ENCODE results near the gene KLK1. TPM values are rescaled to one million over a fixed set of nuclear protein-coding genes. Genes with fewer than 3 reads are reported as not detected.

Gene KLK1
- polyA plus RNA-seq, 2 of the 4 experiments (the other 2 are of a cell fraction): 0.30 TPM; not detected in 1

GRCh38 chr19:50821622-50822021, 2.0 kb downstream of the KLK1 start:
- CTCF ChIA-PET: interaction anchor here (1.6 to 2.8 kb wide), 2 partner anchors 22 to 101 kb away, joined by 4 to 11 read pairs; no protein-coding TSS in a partner anchor
- POLR2A ChIA-PET: no interaction called here
- ATAC-seq (no peak), FAIRE-seq (no peak), DNase-seq (ENCODE audit: low read depth in 1 of 2, low spot score in 1 of 2) (no peak)
- Histone ChIP-seq H3K27ac (no peak overlapping the region), H3K4me1 (peaks cover 13% of the 10 kb centered on the region; the same call in 1 of the 3 replicates), H3K9me3 (no peaks in the 10 kb centered on the region), H3K4me2 (no peak overlapping the region), H3K4me3 (no peak overlapping the region)
- 51% methylated on average over 8 of the region's 8 CpGs for WGBS (ENCODE audit: missing lambda C conversion rate)
- TF ChIP-seq BCL3 (IDR thresholded peaks at IDR 0.05) (no peak), SREBF2 (IDR thresholded peaks at IDR 0.05) (no peak), NR3C1 (IDR thresholded peaks at IDR 0.05) (no peak), POLR2AphosphoS2 (conservative IDR thresholded peaks at IDR 0.05; ENCODE audit: low read length) (no peak), RNF2 (IDR thresholded peaks at IDR 0.05; ENCODE audit: borderline replicate concordance, low read depth) (no peak), HMGXB4 (CRISPR knock-in tag; IDR thresholded peaks at IDR 0.05; ENCODE audit: borderline replicate concordance) (no peak)

- TF ChIP-seq NFE2L2 (conservative IDR thresholded peaks at IDR 0.05; ENCODE audit: low read length) (no peak), HOXB5 (CRISPR knock-in tag; IDR thresholded peaks at IDR 0.05) (no peak)
- Histone ChIP-seq H3K4me1 (peaks cover 13% of the 10 kb centered on the region; the same call in 1 of the 3 replicates), H3K4me3 (no peak overlapping the region), H3K27ac (no peak overlapping the region), H3K4me2 (peak overlapping the region; percentile 49; the same call in 2 of the 3 replicates), H3K9me3 (no peaks in the 10 kb centered on the region)
- CTCF ChIA-PET: interaction anchor here (2.8 kb wide), 1 partner anchor 101 kb away, joined by 11 read pairs; no protein-coding TSS in a partner anchor
- POLR2A ChIA-PET: no interaction called here
- ATAC-seq (no peak), DNase-seq (ENCODE audit: low read depth in 1 of 2, low spot score in 1 of 2) (no peak), FAIRE-seq (no peak)
- 84% methylated on average over 4 of the region's 4 CpGs for WGBS (ENCODE audit: missing lambda C conversion rate)
Measured at GRCh38 chr19:50821248-50821612, 2.4 kb downstream of the KLK1 start.

GRCh38 chr19:50820549-50821247, 2.9 kb downstream of the KLK1 start:
- Histone ChIP-seq H3K27ac (no peak overlapping the region), H3K4me3 (no peak overlapping the region), H3K4me2 (peak overlapping the region; percentile 49), H3K9me3 (no peaks in the 10 kb centered on the region; the same call in 2 of the 3 replicates), H3K4me1 (peaks cover 13% of the 10 kb centered on the region; the same call in 1 of the 3 replicates)
- ATAC-seq (no peak), DNase-seq (ENCODE audit: low read depth in 1 of 2, low spot score in 1 of 2) (no peak), FAIRE-seq (no peak)
- CTCF ChIA-PET: interaction anchor here (1.1 to 2.8 kb wide), 2 partner anchors 37 to 102 kb away, joined by 4 to 11 read pairs; no protein-coding TSS in a partner anchor
- WGBS (ENCODE audit: missing lambda C conversion rate): 41% methylated on average over 21 of the region's 21 CpGs
- POLR2A ChIA-PET: interaction anchor here (0.8 kb wide), 1 partner anchor 17 kb away, joined by 5 read pairs; no protein-coding TSS in a partner anchor
- TF ChIP-seq JUN (IDR thresholded peaks at IDR 0.05) (no peak), RCOR1 (IDR thresholded peaks at IDR 0.05; ENCODE audit: low read depth, low read length) (no peak), CTCF (IDR thresholded peaks at IDR 0.05) (no peak), SMC3 (IDR thresholded peaks at IDR 0.05) (no peak), RARB (CRISPR knock-in tag; IDR thresholded peaks at IDR 0.05) (no peak), MAZ (IDR thresholded peaks at IDR 0.05; ENCODE audit: borderline replicate concordance, low read depth, low read length) (no peak), HOXA7 (CRISPR knock-in tag; IDR thresholded peaks at IDR 0.05) (no peak), E2F6 (IDR thresholded peaks at IDR 0.05; ENCODE audit: borderline replicate concordance, low read depth) (no peak), GATA3 (IDR thresholded peaks at IDR 0.05; ENCODE audit: borderline replicate concordance) (no peak), ZSCAN20 (CRISPR knock-in tag; IDR thresholded peaks at IDR 0.05) (no peak), MAFK (IDR thresholded peaks at IDR 0.05; ENCODE audit: partially characterized antibody) (no peak), TP53 (CRISPR knock-in tag; IDR thresholded peaks at IDR 0.05) (no peak), MYC (IDR thresholded peaks at IDR 0.05; ENCODE audit: borderline replicate concordance, low read length) (no peak), REST (IDR thresholded peaks at IDR 0.05) (no peak), EHF (CRISPR knock-in tag; IDR thresholded peaks at IDR 0.05) (no peak), RFX5 (IDR thresholded peaks at IDR 0.05) (no peak), CBX8 (IDR thresholded peaks at IDR 0.05) (no peak), SREBF2 (IDR thresholded peaks at IDR 0.05) (no peak)
